ENCODE results near the gene THY1. TPM values are rescaled to one million over a fixed set of nuclear protein-coding genes. Genes with fewer than 3 reads are reported as not detected.
A peak's percentile ranks its signal among the peaks of the same experiment; 100 is the strongest.

The THY1 gene
- total and polyA plus RNA-seq, 5 donors: 0.74 to 4.3 (median 2.6) TPM

DNA sequence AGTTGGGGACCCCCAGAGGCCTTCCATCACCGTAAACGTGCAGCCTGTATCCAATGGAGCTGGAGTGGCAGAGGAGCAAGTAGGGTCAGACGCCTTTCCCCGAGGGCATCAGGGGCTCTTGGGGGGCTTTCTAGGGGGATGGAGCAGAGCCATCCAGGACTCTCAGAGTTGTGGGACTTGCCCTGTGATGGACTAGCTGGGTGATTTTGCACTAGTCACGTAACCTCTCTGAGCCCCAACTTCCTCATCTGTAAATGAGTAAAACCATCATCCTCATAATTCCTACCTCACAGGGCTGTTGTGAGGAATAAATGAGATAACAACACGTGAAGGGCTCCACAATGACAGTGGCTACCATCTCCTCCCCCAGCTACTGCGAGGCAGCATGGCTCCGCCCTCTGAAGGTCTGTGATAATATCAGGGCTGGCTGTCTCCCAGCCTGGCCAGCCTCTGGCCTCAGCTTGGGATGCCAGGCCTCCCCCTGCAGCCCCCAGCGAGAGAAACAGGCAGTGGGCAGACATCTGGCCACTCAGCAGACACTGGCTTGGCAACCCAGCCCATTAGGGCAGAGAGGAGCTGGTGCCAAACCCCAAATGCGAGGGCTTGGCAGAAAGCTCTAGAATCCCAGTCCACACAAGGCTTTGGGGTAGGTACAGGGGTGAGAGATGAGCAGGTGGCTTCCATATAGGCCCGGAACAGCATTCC is 48.2 kb downstream of the THY1 start:
- no peaks in the 10 kb centered on the region for H3K9me3 ChIP-seq (ENCODE audit: control insufficient read depth, low read length)
- peak in 1 of 2 donors; percentile 15 for ATAC-seq
- peak overlapping the region; percentile 96 for H3K27ac ChIP-seq (ENCODE audit: low read length)
- 36% methylated on average over 11 of the region's 11 CpGs for WGBS
- H3K4me1 ChIP-seq (ENCODE audit: control insufficient read depth, insufficient read depth, low read length): peaks cover 13% of the 10 kb centered on the region
- DNase-seq: peak; percentile 35 to 70 (median 65)
- intact Hi-C loops (cut with DNase I): no loop called here
- H3K27me3 ChIP-seq (ENCODE audit: control insufficient read depth, insufficient read depth): no peaks in the 10 kb centered on the region
- no peak overlapping the region for H3K4me3 ChIP-seq (ENCODE audit: low read length)

DNA sequence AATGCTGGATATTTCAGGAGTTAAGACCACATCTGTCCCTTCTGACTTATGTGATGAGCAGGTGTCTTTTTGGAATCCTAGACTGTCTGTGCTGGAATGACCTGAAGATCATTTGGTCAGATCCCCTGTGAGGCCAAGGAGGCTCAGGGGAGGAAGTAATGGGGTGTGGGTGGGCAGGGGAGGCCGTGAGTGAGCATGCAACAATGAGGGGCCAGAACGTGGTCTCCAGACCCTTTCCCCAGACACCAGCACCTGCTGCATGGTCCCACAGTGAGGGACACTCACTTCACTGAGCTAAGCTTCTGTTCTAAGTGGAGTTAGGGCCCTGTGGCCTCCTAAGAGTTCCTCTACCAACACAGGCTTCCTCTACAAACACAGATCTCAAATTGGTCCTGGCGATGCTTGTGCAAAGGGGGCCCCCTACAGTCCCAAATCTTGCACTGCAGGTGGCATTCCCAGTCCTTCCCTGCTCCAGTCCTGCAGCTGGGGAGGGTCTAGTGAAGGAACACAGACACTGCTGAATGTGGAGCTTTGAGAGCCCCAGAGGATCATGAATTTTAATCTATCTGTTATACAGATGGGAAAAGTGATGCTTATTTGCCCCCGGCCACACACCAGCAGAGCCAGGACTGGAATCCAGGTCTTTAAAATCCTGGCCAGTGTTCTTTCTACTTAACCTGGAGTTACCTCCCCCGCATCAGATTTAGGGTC is 48.9 kb downstream of the THY1 start:
- 41% methylated on average over 5 of the region's 5 CpGs for WGBS
- intact Hi-C loops (cut with DNase I): loop anchor here in 1 of 4 donors (2.0 kb wide), 1 partner anchor 17 kb away; no protein-coding TSS in a partner anchor
- H3K27ac ChIP-seq (ENCODE audit: low read length): peak overlapping the region; percentile 96
- peak; percentile 60 to 88 (median 83) for DNase-seq
- no peaks in the 10 kb centered on the region for H3K27me3 ChIP-seq (ENCODE audit: control insufficient read depth, insufficient read depth)
- peak in 1 of 2 donors; percentile 7 for ATAC-seq
- H3K9me3 ChIP-seq (ENCODE audit: control insufficient read depth, low read length): no peaks in the 10 kb centered on the region
- H3K4me3 ChIP-seq (ENCODE audit: low read length): no peak overlapping the region
- H3K4me1 ChIP-seq (ENCODE audit: control insufficient read depth, insufficient read depth, low read length): peaks cover 13% of the 10 kb centered on the region

DNA sequence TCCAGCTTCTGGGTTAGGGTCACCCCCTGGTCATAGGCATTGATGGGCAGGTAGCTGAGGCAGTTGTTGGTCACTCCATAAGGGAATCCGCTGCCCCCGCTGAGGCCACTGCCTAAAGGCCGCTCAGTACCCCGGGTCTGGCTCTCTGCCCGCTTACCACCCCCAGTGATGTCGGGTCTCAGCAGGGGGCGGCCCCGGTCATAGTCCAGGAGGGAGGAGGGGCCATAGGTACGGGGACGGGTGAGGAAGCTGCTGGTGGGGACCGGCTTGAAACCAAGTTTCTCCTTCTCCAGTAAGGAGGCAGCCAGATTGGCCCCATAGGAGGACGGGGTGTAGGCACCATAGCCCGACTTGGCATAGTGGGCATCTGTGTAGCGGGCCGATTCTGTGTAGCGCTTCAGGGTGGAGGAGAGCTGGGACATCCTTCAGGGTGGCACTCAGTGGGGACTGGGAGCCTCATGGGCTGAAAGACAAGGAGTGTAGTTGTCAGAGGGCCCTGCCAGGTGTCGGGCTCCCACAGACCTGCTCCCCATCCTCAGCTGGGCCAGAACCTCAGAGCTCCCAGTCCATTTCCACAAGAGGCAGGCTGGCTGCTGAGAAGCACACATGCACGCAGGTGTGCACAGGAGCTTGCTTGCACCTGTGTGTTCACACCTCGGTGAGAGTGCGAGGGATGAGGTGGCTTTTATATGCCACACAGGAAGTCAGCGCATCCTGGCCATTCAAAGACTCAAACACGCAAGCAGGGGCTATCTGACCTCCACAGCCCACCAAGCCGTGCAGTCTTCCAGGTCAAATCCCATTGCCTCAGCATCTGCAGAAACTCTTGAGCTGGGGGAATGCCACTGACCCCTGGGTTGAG is 49.7 kb downstream of the THY1 start:
- WGBS: 79% methylated on average over 23 of the region's 23 CpGs
- no peaks in the 10 kb centered on the region for H3K9me3 ChIP-seq (ENCODE audit: control insufficient read depth, low read length)
- no peak overlapping the region for H3K27ac ChIP-seq (ENCODE audit: low read length)
- intact Hi-C loops (cut with DNase I): loop anchor here in 1 of 4 donors (2.0 kb wide), 1 partner anchor 16 kb away; no protein-coding TSS in a partner anchor
- H3K4me1 ChIP-seq (ENCODE audit: control insufficient read depth, insufficient read depth, low read length): peaks cover 13% of the 10 kb centered on the region
- H3K27me3 ChIP-seq (ENCODE audit: control insufficient read depth, insufficient read depth): no peaks in the 10 kb centered on the region
- no peak overlapping the region for H3K4me3 ChIP-seq (ENCODE audit: low read length)
- ATAC-seq (no peak), DNase-seq (peak in 2 of 3 donors; percentile 30 to 62)

DNA sequence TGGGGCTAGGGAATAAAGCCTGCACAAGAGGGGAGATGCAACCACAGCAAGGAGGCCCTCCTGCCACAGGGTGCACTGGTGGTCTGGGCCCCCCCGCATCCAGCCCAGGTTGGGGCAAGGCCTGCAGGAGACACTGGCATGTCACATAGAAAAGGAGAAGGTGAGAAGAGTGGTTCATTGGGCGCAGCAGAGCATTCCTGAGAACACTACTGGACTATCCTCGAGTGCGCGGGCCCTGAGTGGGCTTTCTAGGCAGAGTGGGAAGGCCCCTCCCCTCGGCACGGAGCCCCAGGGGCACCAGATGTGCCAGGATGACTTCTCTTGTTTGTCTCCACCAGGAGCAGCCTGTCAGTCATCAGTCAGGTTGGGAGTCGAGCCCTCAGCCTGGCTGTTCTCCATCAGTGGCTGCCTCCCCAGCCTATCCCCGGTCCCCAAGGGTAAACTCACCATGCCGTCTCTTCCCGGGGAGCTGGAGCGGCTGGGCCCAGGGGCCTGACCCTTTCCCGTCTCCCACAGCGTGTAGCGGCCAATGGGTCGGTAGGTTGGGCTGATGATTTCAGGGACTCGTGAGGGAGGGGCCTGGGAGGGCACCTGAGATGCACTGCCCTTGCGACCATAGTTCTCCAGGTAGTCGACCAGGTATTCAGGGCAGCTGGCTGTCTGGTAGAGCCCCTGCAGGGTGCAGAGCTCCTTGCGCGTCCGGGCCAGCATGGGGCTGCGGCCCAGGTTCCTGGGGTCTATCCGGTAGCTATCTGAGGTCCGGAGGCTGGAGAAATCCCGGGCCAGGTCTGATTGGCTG is 50.5 kb downstream of the THY1 start:
- intact Hi-C loops (cut with DNase I): loop anchor here in 1 of 4 donors (2.0 kb wide), 1 partner anchor 16 kb away; no protein-coding TSS in a partner anchor
- no peaks in the 10 kb centered on the region for H3K27me3 ChIP-seq (ENCODE audit: control insufficient read depth, insufficient read depth)
- H3K9me3 ChIP-seq (ENCODE audit: control insufficient read depth, low read length): no peaks in the 10 kb centered on the region
- H3K4me1 ChIP-seq (ENCODE audit: control insufficient read depth, insufficient read depth, low read length): peaks cover 17% of the 10 kb centered on the region
- H3K4me3 ChIP-seq (ENCODE audit: low read length): no peak overlapping the region
- 76% methylated on average over 26 of the region's 26 CpGs for WGBS
- peak in 1 of 3 donors; percentile 53 for DNase-seq
- ATAC-seq: no peak
- H3K27ac ChIP-seq (ENCODE audit: low read length): peak overlapping the region; percentile 69

DNA sequence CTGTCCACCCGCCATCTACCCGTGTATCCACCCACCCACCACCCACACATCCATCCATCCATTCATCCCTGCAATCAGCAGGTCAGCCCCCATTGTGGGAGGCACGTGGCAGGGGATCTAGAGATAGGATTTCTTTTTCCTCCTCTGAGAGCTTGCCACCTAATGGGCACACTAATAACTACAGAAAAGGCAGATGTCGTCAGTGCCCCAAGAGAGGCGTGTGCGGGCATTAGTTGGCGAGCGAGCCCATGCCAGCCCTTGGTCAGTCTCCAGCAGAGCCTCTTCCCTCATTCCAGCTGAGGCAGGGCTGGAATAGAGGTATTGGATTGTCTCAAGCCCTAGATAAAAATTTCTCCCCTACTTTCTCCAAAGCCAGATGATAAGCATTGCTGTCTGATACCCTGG is 51.2 kb downstream of the THY1 start:
- DNase-seq: peak in 2 of 3 donors; percentile 26 to 64
- Histone ChIP-seq H3K27ac (ENCODE audit: low read length) (peak overlapping the region; percentile 90), H3K4me3 (ENCODE audit: low read length) (no peak overlapping the region), H3K4me1 (ENCODE audit: control insufficient read depth, insufficient read depth, low read length) (peaks cover 22% of the 10 kb centered on the region), H3K27me3 (ENCODE audit: control insufficient read depth, insufficient read depth) (no peaks in the 10 kb centered on the region), H3K9me3 (ENCODE audit: control insufficient read depth, low read length) (no peaks in the 10 kb centered on the region)
- ATAC-seq: no peak
- 57% methylated on average over 8 of the region's 8 CpGs for WGBS
- intact Hi-C loops (cut with DNase I): loop anchor here in 1 of 4 donors (2.0 kb wide), 1 partner anchor 15 kb away; no protein-coding TSS in a partner anchor

DNA sequence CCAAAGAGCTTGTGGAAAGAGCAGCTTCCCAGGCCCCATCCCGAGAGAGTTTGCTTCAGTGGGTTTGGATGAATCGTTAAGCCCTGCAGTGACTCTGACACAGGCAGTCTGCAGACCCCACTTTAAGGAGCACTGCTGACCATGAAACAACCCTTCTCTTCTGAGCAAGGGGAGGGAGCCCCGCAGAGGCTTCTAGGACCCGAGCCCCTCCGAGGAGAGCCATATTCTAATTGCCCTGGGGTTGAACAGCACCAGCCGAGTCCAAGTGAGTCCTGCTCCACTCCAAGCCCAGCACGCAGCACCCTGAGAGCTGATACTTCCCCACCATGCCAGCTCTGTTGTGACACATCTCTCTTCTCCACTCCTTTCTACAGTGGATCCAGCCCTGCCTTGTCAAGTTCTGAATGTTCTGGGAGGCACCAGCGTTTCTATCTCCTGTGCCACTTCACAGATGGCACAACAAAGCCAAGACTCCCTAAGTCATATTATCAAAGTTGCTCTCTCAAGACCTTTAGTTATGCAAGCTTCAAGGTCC is 51.8 kb downstream of the THY1 start:
- peaks cover 22% of the 10 kb centered on the region for H3K4me1 ChIP-seq (ENCODE audit: control insufficient read depth, insufficient read depth, low read length)
- DNase-seq (no peak), ATAC-seq (no peak)
- WGBS: 53% methylated on average over 8 of the region's 8 CpGs
- no peaks in the 10 kb centered on the region for H3K9me3 ChIP-seq (ENCODE audit: control insufficient read depth, low read length)
- H3K4me3 ChIP-seq (ENCODE audit: low read length): no peak overlapping the region
- intact Hi-C loops (cut with DNase I): no loop called here
- H3K27me3 ChIP-seq (ENCODE audit: control insufficient read depth, insufficient read depth): no peaks in the 10 kb centered on the region
- peak overlapping the region; percentile 90 for H3K27ac ChIP-seq (ENCODE audit: low read length)

DNA sequence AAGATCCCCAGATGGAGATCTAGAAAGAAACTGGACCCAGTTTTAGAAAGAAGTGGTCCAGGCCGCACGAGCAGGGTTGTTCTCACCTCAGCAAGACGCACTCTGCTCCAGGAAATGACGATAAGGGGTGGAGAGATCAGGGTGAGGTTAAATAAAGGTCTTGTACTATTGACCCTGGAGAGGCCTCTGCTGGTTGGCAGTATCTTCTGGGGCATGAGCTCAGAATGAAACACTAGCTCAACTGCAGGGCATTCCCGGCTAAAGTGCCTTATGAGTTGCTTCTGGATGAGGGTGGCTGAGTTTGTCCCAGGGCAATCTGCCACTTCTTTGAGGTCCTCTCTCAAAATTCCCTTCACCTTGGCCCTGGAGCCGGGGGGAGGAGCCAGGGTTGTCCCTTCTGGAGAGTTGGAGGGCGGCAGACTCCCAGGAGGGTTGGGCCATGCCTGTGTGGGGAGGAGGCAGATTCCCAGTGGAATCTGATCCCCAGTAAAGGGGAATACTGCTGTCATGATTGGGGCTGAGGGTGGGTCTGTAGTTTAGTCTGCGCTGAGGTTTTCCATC is 52.4 kb downstream of the THY1 start:
- Histone ChIP-seq H3K27ac (ENCODE audit: low read length) (peak overlapping the region; percentile 90), H3K9me3 (ENCODE audit: control insufficient read depth, low read length) (no peaks in the 10 kb centered on the region), H3K27me3 (ENCODE audit: control insufficient read depth, insufficient read depth) (no peaks in the 10 kb centered on the region), H3K4me3 (ENCODE audit: low read length) (no peak overlapping the region), H3K4me1 (ENCODE audit: control insufficient read depth, insufficient read depth, low read length) (peaks cover 22% of the 10 kb centered on the region)
- WGBS: 41% methylated on average over 8 of the region's 8 CpGs
- DNase-seq (peak in 2 of 3 donors; percentile 77 to 80), ATAC-seq (peak; percentile 5 to 9)
- intact Hi-C loops (cut with DNase I): no loop called here

DNA sequence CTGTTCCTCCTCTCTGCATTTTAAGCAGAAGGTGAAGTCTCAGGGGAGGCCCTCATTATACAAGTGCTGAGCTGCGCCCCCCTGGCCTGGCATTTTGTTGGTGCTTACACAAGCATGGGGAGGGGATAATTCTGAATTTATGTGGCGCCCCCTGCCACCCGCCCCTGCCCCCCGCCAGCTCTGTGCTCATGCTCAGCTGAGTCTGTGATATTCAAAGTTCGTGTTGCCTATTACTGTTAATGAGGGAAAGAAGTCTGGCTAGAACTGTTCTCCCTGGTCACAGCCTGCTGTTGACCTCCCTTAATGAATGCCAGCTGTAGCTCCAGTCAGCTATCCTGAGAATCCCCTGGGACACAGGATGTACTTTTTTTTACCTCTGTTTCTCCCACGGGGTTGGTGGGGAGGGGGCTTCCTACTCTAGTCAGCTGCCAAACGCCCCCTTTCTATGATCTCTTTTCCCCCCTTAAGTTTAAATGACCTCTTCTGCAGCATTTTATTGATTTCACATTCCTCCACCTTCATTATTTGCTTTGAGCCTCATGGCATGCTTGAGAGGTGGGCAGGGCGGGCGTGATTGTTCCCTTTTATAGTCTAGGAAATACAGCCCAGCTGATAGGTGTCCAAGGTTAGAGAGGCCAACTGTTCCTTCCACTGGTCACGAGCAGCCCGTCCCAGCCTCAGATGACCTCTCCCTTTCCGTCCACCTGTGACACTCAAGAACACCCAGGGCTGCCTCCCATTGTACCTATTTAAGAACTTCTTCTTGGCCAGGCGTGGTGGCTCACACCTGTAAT is 53.6 kb downstream of the THY1 start:
- no peak for ATAC-seq
- Histone ChIP-seq H3K27ac (ENCODE audit: low read length) (peak overlapping the region; percentile 88), H3K9me3 (ENCODE audit: control insufficient read depth, low read length) (no peaks in the 10 kb centered on the region), H3K4me1 (ENCODE audit: control insufficient read depth, insufficient read depth, low read length) (peaks cover 17% of the 10 kb centered on the region), H3K27me3 (ENCODE audit: control insufficient read depth, insufficient read depth) (no peaks in the 10 kb centered on the region), H3K4me3 (ENCODE audit: low read length) (no peak overlapping the region)
- WGBS: 63% methylated on average over 13 of the region's 13 CpGs
- no peak for DNase-seq
- intact Hi-C loops (cut with DNase I): no loop called here
